ENCODE measurements around the gene LEPR.

DNA sequence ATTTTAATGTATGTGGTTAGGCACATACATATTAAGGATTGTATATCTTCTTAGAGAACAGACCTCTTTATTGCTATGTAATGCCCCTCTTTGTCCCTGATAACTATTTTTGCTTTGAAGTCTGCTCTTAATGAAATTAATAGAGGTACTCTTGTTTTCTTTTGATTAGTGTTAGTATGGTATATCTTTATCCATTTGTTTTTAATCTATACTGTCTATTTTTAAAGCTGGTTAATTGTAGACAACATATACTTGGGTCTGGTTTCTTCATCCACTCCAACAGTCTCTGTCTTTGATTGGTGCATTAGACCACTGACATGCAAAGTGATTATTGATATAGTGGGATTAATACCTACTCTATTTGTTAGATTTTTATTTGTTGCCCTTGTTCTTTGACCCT lies 36.0 kb downstream of the LEPR start:
- TF ChIP-seq, protein P1, sequence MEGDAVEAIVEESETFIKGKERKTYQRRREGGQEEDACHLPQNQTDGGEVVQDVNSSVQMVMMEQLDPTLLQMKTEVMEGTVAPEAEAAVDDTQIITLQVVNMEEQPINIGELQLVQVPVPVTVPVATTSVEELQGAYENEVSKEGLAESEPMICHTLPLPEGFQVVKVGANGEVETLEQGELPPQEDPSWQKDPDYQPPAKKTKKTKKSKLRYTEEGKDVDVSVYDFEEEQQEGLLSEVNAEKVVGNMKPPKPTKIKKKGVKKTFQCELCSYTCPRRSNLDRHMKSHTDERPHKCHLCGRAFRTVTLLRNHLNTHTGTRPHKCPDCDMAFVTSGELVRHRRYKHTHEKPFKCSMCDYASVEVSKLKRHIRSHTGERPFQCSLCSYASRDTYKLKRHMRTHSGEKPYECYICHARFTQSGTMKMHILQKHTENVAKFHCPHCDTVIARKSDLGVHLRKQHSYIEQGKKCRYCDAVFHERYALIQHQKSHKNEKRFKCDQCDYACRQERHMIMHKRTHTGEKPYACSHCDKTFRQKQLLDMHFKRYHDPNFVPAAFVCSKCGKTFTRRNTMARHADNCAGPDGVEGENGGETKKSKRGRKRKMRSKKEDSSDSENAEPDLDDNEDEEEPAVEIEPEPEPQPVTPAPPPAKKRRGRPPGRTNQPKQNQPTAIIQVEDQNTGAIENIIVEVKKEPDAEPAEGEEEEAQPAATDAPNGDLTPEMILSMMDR (IDR thresholded peaks at IDR 0.05; ENCODE audit: low read length): no peak
- no peak for TF ChIP-seq EZH2phosphoT487 (IDR thresholded peaks at IDR 0.05; ENCODE audit: low read length)
